Central memory CD4-positive, alpha-beta T cell (primary cell): ENCODE data around the gene CT55.
"Not testable (repeated sequence)": the region's sequence is repeated elsewhere in the genome, so short reads cannot be mapped to it uniquely, and the experiment has no call there.

Experiments
- DNase-seq: peaks from one replicate; pipeline ENCODE4 v3.0.0; 2022
- total RNA-seq, 3 experiments: gene quantifications; one replicate each; lab custom pipeline; 2026; lab: John Stamatoyannopoulos, UW

CT55 gene, protein sequence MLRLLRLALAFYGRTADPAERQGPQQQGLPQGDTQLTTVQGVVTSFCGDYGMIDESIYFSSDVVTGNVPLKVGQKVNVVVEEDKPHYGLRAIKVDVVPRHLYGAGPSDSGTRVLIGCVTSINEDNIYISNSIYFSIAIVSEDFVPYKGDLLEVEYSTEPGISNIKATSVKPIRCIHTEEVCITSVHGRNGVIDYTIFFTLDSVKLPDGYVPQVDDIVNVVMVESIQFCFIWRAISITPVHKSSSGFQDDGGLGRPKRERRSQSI
- total RNA-seq, result 0 reads per million in 3 experiments

GRCh38 chrX:135170877-135171519, at the start of gene CT55:
CT55 (minus strand) TSS chrX:135171398; CDS start chrX:135171171, 227 bp downstream.
- DNase-seq, result no peak

GRCh38 chrX:135213200-135213844, 42.1 kb upstream of the CT55 start:
- no peak for DNase-seq

DNA sequence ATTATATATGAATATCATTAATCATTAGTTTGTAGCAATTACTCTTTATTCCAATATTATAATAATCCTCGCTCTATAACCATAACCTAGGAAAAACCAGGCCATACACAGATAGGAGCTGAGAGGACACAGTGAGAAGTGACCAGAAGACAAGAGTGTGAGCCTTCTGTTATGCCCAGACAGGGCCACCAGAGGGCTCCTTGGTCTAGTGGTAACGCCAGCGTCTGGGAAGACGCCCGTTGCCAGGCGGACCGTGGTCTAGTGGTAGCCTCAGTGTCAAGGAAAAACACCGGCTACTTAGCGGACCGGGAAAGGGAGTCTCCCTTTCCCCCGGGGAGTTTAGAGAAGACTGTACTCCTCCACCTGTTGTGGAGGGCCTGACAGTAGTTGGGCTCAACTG, 35.2 kb upstream of the CT55 start:
- not testable (repeated sequence) for DNase-seq

DNA sequence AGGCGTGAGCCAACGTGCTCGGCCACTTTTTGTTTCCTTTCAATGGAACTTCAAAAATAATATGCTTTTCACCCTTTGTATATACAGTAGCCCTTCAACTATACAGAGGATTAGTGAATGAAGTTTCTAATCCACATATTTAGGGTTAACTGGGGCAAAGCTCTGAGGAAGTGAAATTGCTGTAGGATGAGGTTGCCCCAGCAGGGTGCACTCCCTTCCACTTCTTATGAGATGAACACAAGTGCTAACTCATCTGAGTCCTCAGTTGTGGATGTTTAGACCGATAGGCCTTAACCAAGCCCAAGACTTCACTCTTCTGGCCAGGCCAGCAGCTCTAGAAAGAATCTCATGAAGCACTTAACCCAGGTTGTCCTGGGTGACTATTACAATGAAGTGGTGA, 29.1 kb upstream of the CT55 start:
- no peak for DNase-seq

DNA sequence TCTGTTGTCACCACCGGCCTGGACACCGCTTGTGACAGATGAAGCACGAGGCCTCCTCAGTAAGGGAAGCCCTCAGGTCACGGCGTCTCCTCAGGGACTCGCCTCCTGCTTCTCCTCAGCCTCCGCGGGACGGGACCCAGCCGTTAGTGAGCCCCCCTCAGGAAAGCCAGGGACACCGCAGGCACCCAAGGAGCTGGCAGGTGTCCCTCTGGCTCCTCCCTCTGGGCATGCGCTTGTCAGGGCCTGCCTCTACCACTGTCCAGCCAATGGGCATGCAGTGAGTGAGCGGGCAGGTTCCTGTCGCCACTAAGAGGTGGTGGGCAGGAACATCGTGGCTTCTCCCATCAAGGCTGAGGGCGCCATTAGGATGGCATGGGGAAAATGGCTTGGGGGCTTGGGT, 23.5 kb upstream of the CT55 start:
- no peak for DNase-seq

GRCh38 chrX:135193740-135194139, 22.5 kb upstream of the CT55 start:
- no peak for DNase-seq

DNA sequence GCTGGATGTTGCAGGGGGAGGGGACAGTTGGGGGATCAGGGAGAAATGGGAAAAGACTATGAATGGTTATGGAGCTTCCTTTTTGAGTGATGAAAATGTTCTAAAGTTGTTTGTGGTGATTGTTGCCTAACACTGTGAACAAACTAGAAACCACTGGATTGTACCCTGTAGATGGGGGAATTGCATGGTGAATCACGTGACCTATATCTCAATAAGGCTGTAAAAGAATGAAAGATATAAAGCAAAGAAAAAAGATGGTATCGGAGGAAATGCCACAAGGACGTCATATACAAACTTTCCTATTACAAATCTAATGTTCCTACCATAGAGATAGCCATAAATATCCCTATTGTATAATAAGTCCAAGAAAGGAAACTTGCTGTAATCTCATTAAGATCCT, 20.6 kb upstream of the CT55 start:
- no peak for DNase-seq

DNA sequence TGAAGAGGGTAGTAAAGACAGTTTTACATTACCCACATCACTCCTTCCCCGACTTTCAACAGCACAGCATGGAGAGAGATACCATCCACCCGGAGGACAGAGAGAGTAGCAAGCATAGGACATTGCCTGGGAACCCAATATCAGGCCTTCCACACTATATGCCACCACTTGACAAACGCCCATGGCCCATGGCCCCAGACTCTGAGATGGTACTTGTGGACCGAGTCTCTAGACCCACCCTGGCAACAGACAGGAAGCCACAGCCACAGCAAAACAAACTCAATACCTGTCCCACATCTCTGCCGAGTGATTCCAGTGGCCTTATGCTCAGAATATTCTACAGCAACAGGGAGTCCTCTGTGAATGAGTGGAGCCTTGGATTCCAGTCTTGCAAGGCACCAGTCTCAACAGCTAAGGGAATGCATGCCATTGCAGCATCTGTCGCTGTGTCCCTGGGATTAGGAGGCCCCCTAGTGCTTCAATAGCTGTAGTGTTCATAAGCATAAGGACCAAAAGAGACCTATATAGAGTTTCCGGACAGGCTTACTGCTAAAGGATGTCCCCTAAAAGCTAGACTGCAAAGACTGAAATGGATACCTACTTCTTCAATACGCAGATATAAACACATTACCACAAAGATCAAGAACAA, 14.7 kb upstream of the CT55 start:
- peak; percentile 20 for DNase-seq

GRCh38 chrX:135178636-135179035, 7.4 kb upstream of the CT55 start:
- no peak for DNase-seq

- DNase-seq, result no peak
Observed at GRCh38 chrX:135170468-135170867, 730 bp downstream of the CT55 start.

- not testable (repeated sequence) for DNase-seq
Observed at GRCh38 chrX:135169534-135169933, 1.7 kb downstream of the CT55 start.

DNA sequence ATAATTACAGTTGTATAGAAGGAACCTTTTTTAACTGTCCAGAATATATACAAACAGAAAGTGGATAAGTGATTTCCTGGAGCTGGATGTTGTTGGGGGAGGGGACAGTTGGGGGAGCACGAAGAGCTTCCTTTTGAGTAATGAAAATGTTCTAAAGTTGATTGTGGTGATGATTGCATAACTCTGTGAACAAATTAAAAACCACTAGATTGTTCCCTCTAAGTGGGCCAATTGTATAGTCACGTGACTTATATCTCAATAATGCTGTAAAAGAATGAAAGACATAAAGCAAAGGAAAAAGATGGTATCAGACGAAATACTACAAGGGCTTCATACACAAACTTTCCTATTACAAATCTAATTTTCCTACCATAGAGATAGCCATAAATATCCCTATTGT, 2.7 kb downstream of the CT55 start:
- DNase-seq, result no peak

DNA sequence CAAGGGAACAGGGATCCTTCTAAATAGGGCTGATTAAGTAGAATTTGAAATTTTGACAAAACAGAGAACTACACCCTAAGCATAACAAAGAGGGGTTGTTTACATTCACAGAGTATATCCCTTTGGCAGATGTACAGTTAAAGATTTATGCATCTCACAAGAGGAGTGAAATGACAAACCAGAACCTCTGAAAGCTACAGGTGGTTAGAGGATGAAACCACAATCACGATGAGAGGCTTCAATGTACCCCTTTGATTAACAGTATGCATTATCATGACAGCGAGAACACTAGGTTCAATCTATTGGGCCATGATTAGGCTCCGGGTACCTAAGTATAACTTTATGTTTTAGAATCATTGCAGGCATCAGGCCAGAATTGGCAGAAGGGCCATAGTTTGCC, 16.5 kb downstream of the CT55 start:
- not testable (repeated sequence) for DNase-seq

DNA sequence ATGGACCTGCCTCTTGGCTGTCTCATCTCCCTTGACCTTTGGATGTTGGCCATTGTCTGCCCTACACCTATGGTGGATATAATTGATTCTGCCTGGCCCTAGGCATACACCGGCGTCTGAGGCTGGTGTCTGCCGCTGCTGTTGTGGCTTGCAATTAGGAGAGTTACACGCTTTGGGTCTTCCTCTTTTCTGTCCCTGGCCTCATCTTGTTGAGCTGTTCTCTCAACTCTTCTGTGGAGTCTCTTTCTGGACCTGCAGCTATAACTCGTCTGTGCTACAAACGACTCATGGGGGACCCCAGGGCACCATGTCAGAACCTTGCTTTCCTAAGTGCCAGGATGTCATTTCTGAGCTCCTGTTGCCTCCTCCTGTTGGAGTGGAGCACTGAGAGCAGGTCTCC, 45.1 kb downstream of the CT55 start:
- DNase-seq, result not testable (repeated sequence)

- not testable (repeated sequence) for DNase-seq
Observed at GRCh38 chrX:135120056-135120576, 51.1 kb downstream of the CT55 start, which contains the start of gene ETDB. ETDB (minus strand) TSS chrX:135120526; CDS start chrX:135119261, 1,265 bp downstream.

GRCh38 chrX:135116064-135116463, 55.1 kb downstream of the CT55 start:
- not testable (repeated sequence) for DNase-seq

DNA sequence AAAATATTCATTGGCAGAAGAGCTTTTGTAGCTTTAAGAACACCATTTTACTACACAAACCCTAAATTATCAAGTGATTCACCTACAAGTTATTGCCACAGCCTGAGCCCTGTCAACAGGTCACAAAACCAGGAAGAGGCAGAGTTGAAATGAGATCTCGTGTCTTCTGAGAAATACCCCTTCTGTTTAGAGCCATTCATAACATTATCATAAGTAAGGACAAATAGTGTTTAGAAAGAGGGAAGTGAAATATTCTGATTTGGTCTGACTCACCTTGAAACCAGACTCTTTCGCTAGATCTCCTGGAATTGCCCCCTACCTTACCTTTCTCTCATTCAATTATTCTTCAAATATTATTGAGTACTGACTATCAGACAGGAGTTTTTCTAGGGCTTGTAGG, 56.8 kb downstream of the CT55 start:
- no peak for DNase-seq

DNA sequence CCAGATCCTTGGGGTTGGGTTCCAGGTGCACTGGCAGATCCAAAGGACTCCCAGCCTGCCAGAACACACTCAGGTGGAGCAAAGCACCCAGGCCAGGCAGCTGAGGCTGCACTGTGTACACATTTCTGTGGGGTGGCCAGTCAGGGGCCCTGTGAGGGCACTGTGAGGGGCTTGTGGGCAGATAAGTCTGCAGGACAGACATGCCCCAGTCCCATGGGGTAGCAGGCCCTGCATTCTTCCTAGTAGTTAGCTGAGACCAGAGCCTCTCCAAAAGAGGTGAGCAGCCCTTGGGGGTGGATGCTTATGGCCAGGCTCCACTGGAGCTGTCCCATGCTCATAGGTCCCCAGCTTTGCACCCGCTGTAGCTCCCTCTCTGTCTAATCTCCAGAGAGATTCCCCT, 58.5 kb downstream of the CT55 start:
- DNase-seq, result no peak

- peak; percentile 19 for DNase-seq
Observed at GRCh38 chrX:135112096-135112729, 59.0 kb downstream of the CT55 start.

GRCh38 chrX:135109554-135109953, 61.6 kb downstream of the CT55 start:
- no peak for DNase-seq
